GM10847 (cell line): Measurements from ENCODE around the gene ATP2B2.

Experiments used
- POLR2A ChIP-seq: IDR thresholded peaks from 2 replicates; pipeline ENCODE4 v1.6.1; 2011; ENCODE audit not compliant: insufficient read length; ENCODE audit errors: extremely low read depth

ATP2B2 gene

DNA sequence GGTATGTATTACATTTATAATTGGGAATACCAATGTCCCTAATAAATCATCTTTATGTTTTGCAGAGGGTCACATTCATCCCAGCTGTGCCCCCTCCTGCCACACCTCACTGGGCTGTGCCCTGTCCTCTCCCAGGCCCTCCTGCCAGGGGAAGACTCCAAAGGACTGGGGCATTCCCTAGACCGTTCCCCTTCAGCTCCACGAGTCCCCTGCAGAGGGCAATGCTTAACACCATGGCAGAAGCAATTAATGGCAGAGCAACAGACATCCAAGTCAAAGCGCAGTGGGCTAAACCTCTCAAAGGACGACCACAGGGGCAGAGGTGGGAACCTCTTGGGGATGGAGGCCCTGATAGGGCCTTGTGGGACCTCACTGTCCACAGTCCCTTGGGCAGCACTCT, 113.1 kb downstream of the ATP2B2 start:
- TF ChIP-seq POLR2A, result no peak

DNA sequence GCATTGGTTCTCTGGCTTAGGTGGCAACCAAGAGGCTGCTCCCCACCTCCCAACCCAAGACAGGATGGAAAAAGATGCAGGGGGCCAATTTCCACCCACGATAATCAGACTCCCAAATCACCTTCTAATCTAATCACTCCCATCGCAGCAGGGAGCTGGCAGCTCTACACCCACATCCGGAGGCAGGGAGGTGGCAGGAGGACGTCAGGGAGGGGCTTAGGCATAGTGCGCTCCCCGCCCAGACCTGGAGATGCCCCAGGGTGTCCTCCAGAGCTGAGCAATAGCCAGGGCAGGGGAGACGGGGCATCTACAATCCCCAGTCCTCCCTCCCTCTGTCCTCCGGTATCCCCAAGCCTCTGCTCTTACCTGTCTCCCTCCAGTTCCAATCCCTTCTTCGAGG, 114.0 kb downstream of the ATP2B2 start:
- TF ChIP-seq POLR2A, result no peak

DNA sequence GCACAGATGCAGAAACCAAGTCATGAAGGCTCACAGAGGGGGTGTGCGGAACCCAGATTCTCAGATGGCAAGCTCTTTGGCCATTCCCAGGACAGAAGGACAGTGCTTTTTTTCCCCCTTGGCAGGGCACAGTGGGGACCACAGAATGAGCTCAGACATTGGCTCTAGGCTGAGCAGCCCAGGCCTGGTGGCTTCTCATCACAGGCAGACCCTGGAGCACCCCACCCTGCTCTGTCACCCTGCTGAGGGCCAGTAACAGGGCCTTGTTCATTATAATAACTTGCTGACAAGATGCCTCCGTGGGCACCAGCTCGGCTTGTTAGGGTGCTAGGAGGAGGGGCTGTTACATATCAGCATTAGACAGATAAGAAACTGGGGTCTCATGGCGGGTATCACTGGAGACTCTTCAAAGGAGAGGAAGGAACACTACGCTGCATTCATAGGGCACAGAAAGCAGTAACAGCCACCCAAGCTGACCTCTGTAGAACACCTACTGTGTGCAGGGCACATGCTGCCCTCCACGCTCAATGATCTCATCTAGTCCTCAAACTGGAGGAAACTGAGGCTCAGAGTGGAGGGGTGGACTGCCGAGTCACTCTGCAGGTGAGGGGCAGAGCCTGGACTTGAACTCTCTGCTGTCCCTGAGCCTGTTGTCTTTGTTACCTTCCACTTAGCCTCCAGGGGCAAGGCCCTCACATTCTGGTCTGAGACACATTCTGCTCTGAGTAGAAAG, 114.6 kb downstream of the ATP2B2 start:
- TF ChIP-seq POLR2A, result no peak

DNA sequence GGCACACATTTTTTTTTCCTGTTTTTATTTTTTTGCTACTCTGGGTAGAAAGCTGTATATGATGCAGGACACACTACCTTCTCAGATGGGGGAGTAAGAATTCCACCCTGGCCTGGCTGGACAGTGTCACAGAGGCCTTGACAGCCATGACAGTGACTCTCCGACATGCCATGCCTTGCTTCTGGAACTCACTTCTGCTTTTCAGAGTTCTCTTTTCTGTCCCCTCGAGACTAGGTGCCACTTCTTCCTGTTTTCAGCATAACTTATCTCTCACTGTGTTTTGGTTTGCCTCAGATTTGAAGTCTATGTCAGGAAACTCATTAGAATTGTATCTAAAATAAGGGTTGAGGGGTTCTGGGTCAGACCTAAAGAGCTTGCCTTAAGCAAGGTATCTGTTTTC, 115.4 kb downstream of the ATP2B2 start:
- no peak for TF ChIP-seq POLR2A

DNA sequence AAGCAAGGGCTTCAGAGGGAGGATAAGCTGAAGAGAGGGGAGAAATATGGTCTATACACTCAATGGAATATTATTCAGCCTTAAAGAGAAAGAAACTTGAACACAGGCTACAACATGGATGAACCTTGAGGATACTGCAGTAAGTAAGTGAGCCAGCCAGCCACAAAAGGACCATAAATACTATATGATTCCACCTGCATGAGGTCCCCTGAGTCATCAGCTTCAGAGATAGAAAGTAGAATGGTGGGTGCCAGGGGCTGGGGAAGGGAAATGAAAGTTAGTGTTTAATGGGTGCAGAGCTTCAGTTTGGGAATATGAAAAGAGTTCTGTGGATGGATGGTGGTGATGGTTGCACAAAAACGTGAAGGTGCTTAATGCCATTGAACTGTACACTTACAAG, 116.0 kb downstream of the ATP2B2 start:
- TF ChIP-seq POLR2A, result no peak

DNA sequence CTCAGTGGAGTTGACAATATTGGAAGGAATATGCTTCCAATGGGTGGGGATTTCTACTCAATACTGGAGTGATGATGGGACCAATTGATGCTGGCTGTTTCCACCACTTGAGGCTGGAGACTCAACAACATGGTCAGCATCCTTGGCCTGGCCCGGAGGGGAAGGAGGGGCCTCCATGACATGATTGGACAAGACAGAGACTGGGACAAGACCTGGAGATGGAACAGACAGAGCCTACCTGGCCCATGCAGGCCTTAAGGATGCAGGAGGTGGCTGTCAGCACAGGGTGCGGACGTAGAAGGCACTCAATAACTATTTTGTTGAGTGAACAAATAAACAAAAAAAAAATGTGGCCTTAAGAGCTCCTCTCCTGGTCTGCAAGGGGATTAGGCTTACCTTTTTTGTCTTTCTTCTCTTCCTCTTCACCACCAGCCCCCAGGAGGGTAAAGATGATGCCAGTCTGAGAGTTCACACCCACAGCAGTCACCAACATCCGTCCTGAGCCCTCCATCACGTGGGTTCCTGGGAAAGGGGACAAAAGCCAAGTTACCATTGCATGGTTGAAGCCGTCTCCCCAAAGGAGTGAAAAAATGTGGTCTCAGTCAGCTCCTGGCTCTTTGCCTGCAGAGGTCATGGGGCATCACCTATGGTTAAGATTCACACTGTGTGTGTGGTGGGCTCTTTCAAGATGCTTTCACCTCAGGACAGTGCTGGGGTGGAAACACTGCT, 117.3 kb downstream of the ATP2B2 start:
- TF ChIP-seq POLR2A, result no peak

DNA sequence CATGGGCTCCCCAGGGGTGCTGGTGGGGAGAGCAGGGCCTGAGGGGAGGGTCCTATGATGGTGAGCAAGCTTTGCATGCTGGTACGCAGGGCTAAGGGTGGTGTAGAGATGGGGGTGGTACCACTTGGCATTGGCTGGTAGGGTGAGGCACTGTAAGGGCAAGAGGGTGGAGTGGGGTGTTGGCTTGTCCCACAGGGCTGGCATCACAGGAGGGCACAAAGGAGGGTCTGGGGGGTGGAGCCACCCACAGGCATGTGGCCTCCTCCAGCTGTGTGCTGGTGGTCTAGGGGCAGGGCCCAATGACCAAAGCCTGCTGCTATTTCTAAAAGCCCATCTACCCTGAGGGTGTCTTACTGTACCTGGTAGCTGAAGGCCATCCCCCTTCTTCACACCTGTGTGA, 119.3 kb downstream of the ATP2B2 start:
- no peak for TF ChIP-seq POLR2A

DNA sequence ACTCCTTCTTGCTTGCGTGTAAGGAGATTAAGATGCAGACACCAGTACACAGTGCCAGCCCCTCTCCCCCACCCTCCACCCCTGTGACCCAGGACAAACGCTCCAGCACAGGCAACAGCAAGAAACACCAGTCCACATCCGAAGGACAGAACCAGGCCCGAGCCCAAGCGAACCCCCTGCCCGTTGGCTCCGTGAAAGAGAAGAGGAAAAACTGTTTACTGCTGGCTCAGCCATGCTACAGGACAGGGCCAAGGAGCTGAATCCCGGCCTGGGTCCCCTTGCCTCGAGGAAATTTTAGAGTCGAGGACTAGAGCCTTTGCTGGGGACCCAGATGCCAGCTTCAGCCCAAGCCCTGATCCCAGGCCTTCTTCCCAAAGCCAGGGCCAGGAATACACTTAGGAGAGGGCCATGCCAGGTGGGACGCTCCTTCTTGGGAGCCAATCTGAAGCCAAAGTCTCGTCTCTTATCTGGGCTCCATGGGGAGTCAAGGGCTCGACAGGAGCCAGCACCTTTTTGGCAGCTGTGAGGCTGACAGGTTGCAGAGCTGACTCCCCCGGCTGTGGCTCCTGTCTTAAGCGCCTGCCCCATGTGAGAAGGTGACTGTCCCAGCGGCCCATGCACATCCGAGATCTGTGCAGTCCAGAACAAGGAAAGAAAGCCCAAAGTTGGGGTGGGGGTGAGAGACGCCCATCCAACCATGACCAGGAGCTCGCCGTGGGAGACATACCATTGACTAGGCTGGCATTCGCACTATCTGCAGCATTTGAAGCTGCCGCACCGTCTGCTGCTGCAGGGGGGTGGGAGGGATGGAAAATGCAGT, 120.6 kb downstream of the ATP2B2 start:
- no peak for TF ChIP-seq POLR2A

DNA sequence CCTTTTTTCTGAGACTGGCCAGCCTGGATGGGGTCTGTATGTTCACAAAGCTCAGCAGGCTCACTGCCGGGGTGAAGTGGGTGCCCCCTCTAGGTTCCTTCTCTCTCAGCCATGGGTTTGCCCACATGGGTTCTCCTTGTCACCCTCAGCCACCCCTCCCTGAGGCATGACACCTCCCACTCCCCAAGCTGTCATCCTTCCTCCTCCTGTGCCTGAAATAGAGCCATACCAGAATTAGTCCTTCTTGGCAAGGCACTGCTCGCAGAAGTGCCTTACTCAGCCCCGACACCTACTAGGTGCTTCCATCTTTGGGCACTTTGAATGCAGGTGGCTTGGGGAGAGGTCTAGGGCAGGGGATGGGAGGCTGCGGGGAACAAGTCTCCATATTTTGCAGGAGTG, 121.5 kb downstream of the ATP2B2 start:
- no peak for TF ChIP-seq POLR2A

DNA sequence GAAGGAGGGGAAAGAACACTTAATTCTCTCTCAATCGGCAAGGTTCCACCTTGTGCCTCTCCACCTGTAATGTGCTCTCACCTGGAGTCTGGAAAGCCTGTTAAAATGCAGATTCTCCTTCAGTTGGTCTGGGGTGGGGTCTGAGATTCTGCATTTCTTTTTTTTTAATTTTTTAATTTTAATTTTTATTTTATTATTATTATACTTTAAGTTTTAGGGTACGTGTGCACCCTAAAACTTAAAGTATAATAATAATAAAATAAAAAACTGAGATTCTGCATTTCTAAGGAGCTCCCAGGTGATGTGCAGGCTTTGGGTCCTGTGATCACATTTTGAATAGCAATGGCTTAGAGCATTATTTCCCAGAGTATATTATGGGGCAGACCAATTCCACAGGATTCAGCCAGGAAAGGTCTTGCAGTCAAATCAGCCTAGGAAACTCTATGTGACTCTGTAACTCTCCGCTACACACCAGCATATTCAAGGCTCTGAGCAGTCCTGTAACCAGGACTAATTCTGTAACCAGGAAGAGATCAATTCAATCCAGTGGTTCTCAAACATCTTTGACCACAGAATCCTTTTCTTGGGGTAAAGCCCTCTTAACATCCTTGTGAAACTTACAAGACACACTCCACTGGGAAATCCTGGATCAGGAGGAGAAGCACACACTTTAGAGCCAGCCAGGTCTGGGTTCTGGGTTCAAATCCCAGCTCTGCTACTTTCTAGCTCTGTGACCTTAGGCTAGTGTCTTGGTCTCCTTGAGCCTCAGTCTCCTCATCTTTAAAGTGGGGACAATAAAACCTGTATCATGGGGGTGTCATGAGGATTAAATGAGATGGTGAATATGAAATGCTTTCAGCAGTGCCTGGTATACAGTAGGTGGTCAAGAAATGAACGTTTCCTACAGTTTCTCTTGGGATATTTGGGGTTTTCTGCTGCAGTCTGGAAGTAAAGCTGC, 122.2 kb downstream of the ATP2B2 start:
- TF ChIP-seq POLR2A, result no peak

DNA sequence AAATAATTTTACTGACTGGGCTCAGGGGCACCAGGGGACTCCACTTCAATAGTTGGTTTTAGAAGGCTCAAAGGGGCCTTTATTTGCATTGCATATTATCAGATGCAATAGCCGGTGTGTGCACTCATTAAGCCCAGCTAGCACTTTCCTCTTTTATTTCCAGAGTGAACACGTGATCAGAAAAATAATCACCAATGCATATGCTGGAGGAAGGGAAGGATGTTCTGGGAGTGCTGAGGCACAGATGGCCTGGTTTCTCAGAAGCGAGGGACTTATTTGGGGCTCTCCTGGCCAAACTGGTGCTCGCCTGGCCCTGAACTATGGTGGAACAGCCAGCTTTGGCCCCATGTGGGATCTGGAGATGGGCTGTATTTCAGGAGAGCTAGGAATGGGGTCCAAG, 124.0 kb downstream of the ATP2B2 start:
- TF ChIP-seq POLR2A, result no peak

DNA sequence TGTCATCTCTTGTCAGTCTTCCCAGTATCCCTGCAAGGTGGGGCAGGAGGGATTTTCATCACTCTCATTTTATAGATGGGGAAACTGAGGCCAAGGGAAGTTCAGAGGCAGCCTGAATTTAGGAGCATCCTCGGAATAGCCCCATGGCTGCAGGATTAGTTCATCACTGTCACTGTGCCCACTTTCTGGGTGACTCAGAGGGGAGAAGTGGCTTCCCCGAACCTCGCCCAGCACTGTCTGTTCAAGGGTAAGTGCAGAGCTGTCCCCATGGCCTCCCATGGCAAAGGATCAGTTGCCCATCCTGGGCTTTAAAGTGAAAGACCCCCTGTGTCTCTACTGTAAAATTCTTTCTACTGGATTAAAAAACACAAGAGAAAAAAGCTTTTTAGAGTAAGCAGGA, 124.5 kb downstream of the ATP2B2 start:
- TF ChIP-seq POLR2A, result no peak

DNA sequence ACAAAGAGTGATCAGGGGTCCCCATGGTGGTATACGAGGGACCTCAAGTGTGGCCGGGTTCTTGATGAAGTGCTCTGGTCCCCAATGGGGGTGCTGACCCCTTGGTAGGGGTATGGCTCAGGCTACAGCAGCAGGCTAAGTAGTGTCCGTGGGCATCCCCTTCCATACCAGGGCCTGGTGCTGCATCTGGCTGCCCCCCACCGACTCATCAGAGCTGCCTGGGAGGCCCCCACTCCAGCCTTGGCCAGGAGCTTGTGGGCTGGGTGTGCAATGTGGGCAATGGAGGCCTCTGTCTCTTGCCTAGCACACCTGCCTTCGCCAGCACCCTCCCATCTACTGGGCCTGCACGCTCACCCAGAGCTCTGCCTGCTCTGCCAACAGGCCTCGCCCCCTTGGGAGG, 125.4 kb downstream of the ATP2B2 start:
- no peak for TF ChIP-seq POLR2A

DNA sequence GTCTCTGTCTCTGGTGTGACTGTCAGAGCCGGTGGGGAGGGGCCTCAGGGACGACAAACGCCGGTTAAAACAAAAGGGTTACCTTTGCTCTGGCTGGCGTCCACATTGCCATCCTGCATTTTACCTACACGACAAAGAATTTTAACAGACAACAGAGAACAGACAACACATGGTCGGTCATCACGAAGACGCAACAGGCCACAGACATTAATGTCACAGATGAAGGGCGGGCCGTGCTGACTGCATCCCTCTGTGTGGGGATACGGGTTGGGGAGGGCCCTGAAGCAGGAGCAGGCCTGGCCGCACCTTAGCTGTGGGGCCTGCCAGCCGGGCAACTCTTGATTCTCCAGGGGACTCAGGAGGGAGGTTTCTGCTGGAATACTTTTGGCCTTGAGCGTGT, 126.2 kb downstream of the ATP2B2 start:
- TF ChIP-seq POLR2A, result no peak

DNA sequence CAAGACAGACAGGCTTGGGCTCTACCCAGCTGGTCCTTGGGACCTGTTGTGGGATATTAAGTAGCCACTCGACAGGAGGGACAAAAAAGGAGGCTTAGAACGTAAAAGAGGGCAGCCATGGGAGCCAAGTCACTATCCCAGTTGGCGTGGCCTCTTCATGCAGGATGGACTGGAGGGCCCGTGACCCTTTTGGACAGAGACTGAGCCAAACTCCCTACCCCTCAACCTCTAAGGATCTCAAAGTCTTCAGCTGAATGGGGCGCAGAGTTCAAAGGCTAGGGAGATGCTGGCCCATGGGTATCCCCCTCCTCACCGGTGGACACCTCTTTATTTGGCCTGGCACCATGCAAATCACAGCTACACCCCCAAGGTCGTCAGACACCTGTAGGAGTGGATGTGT, 126.6 kb downstream of the ATP2B2 start:
- no peak for TF ChIP-seq POLR2A

DNA sequence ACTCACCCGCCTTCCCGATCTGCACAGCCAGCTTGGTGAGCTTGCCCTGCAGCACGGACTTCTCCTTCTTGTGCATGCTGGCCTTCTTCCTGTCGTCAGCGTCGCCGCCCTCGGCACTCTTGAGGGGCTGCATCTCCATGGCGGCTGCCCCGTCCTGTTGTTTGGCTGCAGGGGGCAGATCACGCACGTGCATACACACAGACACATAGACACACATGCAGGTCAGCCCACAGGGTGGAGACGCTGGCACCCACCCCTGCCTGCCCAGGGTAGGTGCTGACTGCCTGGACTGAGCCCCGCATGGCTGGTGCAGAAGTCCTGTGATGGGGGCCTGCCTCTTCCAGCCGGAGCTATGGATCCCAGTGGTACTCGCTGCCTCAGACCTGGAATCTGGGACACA, 127.1 kb downstream of the ATP2B2 start:
- no peak for TF ChIP-seq POLR2A
